OCI-LY3 (cell line): Measurements from ENCODE around the gene PLTP.

Experiments
- H2AFZ ChIP-seq: fragments of 200-600, 300-600 bp; shearing (Covaris generic); 2 replicates; pipeline ENCODE4 v1.6.0; 2014; ENCODE audit warnings: antibody characterized with exemption, low read depth, low read length
- H3K27ac ChIP-seq: fragments of 200-600, 300-600 bp; sonication (generic); 2 replicates; pipeline ENCODE4 v1.5.1; 2014; ENCODE audit warnings: mild to moderate bottlenecking, low read length, moderate library complexity, mixed read lengths
- H3K27me3 ChIP-seq: fragments of 200-600, 300-600 bp; sonication (generic); 2 replicates; pipeline ENCODE4 v1.6.1; 2014; ENCODE audit warnings: low read depth, low read length, mixed read lengths
- H3K36me3 ChIP-seq: fragments of 200-600, 300-600 bp; sonication (generic); replicated peaks from 2 replicates; pipeline ENCODE3; 2014; ENCODE audit warnings: low read depth, low read length, mixed read lengths
- H3K4me1 ChIP-seq: fragments of 300-600, 200-600 bp; sonication (generic); 2 replicates; pipeline ENCODE4 v1.6.1; 2014; ENCODE audit warnings: low read length, mixed read lengths
- H3K4me2 ChIP-seq: fragments of 200-600, 300-600 bp; sonication (generic); 2 replicates; pipeline ENCODE4 v1.6.1; 2014; ENCODE audit warnings: low read length, mixed read lengths
- H3K4me3 ChIP-seq: fragments of 300-600, 200-600 bp; sonication (generic); 2 replicates; pipeline ENCODE4 v1.5.1; 2014; ENCODE audit warnings: antibody characterized with exemption, mild to moderate bottlenecking, low read length, moderate library complexity
- H3K79me2 ChIP-seq: fragments of 300-600, 200-600 bp; shearing (Covaris generic); 2 replicates; pipeline ENCODE4 v1.6.1; 2014; ENCODE audit warnings: mild to moderate bottlenecking, low read length, mixed read lengths
- H3K9ac ChIP-seq: fragments of 300-600, 200-600 bp; shearing (Covaris generic); 2 replicates; pipeline ENCODE4 v1.6.0; 2014; ENCODE audit warnings: mild to moderate bottlenecking, low read length, moderate library complexity
- H3K9me3 ChIP-seq: fragments of 200-600, 300-600 bp; shearing (Covaris generic); 2 replicates; pipeline ENCODE4 v1.6.1; 2014; ENCODE audit warnings: low read length, mixed read lengths; ENCODE audit not compliant: insufficient read depth
- H4K20me1 ChIP-seq: fragments of 200-600, 300-600 bp; sonication (generic); 2 replicates; pipeline ENCODE4 v1.6.1; 2016; ENCODE audit warnings: low read length, mixed read lengths; ENCODE audit not compliant: insufficient read depth
- EZH2phosphoT487 ChIP-seq: fragments of 200-600 bp; shearing (Covaris generic); IDR thresholded peaks from 2 replicates; pipeline ENCODE4 v1.6.1; 2018; ENCODE audit warnings: antibody characterized with exemption, mixed run types, low read depth
- TF ChIP-seq, protein P1 (sequence below): fragments of 200-600, 300-600 bp; sonication (generic); IDR thresholded peaks from 2 replicates; pipeline ENCODE4 v1.5.1; 2014; ENCODE audit warnings: antibody characterized with exemption, low read length, low read depth

The PLTP gene

DNA sequence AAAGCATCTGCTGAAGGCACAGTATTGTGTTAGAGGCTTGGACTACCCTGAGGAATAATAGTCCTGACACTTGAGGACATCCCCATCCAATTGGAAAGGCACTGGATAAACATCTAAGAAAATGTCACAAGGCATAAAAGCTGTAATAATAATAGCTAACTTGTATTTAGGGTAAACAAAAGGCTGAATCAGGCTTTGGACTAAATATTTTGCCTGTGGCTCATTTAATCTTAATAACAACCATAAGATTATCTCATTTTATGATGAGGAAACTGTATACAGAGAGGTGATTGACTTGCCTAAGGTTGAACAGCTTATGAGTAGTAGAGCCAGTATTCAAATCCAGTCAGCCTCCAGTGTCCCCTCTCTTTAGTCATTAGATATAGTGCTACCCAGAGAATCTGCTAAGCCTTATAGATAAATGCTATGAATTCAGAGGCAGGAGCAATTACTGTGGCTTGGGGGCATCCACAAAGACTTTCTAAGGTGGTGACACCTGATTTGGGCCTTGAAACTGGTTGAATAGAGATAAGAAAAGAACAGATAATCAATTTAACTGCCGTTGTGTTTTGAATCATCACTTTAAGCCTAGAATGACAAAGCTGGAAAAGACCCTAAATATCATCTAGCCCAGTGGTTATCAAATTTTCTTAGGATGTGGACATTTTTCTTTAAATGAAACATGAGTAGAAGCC lies 38.4 kb downstream of the PLTP start:
- H3K9ac ChIP-seq: no peak overlapping the region
- no peak overlapping the region for H2AFZ ChIP-seq
- no peaks in the 10 kb centered on the region for H3K79me2 ChIP-seq
- H3K27me3 ChIP-seq: no peaks in the 10 kb centered on the region
- H3K4me2 ChIP-seq: no peak overlapping the region
- no peaks in the 10 kb centered on the region for H3K9me3 ChIP-seq
- no peak overlapping the region for H3K4me3 ChIP-seq
- no peaks in the 10 kb centered on the region for H4K20me1 ChIP-seq
- H3K27ac ChIP-seq: no peak overlapping the region
- TF ChIP-seq, protein P1, sequence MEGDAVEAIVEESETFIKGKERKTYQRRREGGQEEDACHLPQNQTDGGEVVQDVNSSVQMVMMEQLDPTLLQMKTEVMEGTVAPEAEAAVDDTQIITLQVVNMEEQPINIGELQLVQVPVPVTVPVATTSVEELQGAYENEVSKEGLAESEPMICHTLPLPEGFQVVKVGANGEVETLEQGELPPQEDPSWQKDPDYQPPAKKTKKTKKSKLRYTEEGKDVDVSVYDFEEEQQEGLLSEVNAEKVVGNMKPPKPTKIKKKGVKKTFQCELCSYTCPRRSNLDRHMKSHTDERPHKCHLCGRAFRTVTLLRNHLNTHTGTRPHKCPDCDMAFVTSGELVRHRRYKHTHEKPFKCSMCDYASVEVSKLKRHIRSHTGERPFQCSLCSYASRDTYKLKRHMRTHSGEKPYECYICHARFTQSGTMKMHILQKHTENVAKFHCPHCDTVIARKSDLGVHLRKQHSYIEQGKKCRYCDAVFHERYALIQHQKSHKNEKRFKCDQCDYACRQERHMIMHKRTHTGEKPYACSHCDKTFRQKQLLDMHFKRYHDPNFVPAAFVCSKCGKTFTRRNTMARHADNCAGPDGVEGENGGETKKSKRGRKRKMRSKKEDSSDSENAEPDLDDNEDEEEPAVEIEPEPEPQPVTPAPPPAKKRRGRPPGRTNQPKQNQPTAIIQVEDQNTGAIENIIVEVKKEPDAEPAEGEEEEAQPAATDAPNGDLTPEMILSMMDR: no peak
- TF ChIP-seq EZH2phosphoT487: no peak
- H3K36me3 ChIP-seq: no peaks in the 10 kb centered on the region
- no peaks in the 10 kb centered on the region for H3K4me1 ChIP-seq

DNA sequence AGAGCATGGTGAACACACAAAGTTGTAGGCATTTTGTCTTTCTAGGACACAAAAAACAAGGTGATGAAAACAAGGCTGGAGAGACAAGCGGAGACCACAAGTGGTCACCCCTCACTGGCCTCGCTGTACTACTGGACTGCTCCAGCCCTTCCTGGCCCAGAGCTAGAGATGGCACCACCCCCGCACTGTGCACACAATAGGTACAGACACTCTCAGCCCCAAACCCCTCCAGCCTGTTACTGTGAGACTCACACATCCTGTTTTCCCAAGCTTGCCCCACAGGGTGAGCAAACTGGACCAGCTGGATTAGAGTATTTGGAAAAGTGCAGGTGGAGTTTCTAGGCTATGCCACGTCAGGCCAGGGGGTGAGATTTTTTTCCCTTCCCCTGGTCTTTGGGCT lies 39.3 kb downstream of the PLTP start:
- Histone ChIP-seq H3K36me3 (no peaks in the 10 kb centered on the region), H3K79me2 (no peaks in the 10 kb centered on the region), H3K4me2 (no peak overlapping the region), H3K4me3 (no peak overlapping the region), H3K27ac (no peak overlapping the region), H3K27me3 (no peaks in the 10 kb centered on the region), H3K4me1 (no peaks in the 10 kb centered on the region), H2AFZ (no peak overlapping the region), H4K20me1 (no peaks in the 10 kb centered on the region), H3K9ac (no peak overlapping the region), H3K9me3 (no peaks in the 10 kb centered on the region)
- TF ChIP-seq, protein P1: no peak
- TF ChIP-seq EZH2phosphoT487: no peak

DNA sequence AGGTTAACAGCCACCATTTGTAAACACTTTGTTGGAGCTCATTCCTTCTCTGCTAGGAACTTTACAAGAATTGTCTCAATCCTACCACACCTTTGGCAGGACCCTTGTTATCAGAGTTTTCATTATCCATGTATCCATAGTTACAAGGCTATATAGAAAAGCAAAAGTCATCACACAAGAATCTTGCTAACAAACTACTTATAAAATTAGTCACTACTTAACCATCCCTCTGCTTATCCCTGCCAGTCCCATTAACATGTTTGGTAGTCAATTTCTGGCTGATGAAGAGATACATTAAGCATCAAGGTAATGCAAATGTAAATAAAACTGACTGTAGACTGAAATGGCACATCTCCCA lies 44.2 kb downstream of the PLTP start:
- H2AFZ ChIP-seq: no peak overlapping the region
- H3K27me3 ChIP-seq: no peaks in the 10 kb centered on the region
- no peaks in the 10 kb centered on the region for H3K79me2 ChIP-seq
- H3K27ac ChIP-seq: no peak overlapping the region
- H4K20me1 ChIP-seq: no peaks in the 10 kb centered on the region
- TF ChIP-seq, protein P1: no peak
- no peak for TF ChIP-seq EZH2phosphoT487
- no peaks in the 10 kb centered on the region for H3K4me1 ChIP-seq
- no peak overlapping the region for H3K4me2 ChIP-seq
- H3K9ac ChIP-seq: no peak overlapping the region
- no peaks in the 10 kb centered on the region for H3K36me3 ChIP-seq
- no peaks in the 10 kb centered on the region for H3K9me3 ChIP-seq
- H3K4me3 ChIP-seq: no peak overlapping the region

DNA sequence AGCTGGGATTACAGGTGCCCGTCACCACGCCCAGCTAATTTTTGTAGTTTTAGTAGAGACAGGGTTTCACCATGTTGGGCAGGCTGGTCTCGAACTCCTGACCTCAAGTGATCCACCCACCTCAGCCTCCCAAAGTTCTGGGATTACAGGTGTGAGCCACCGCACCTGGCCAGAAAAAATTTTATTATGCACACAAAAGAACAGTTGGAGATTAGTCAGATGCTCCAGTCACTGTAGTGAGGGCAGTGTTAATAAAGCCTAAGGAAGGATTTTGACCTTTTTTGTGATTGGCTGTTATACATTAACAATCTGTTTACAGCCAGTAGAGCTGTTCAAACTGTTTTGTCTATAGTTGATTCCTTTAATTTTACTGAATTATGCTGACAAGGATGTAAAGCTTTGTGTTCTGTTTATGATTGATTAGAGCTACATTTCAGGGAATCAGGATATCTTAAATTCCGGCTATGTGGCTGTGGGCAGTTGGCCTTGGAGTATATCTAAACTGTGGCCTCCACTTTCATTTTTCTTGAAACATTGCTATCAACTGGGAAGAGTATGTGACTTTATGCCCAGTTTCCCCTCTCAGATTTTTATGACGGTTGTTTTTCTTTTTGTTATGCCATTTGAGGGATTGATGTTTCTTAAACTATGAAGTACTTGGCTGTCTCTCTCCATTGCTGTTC lies 44.7 kb downstream of the PLTP start:
- Histone ChIP-seq H4K20me1 (no peaks in the 10 kb centered on the region), H3K27ac (no peak overlapping the region), H3K4me1 (no peaks in the 10 kb centered on the region), H3K4me2 (no peak overlapping the region), H3K9ac (no peak overlapping the region), H2AFZ (no peak overlapping the region), H3K36me3 (no peaks in the 10 kb centered on the region), H3K4me3 (no peak overlapping the region), H3K9me3 (no peaks in the 10 kb centered on the region), H3K27me3 (no peaks in the 10 kb centered on the region), H3K79me2 (no peaks in the 10 kb centered on the region)
- TF ChIP-seq, protein P1: no peak
- TF ChIP-seq EZH2phosphoT487: no peak
